K562 (cell line): Measurements from ENCODE around the gene NEDD4. TPM values are rescaled to one million over a fixed set of nuclear protein-coding genes. Genes with fewer than 3 reads are reported as not detected.
A peak's percentile ranks its signal among the peaks of the same experiment; 100 is the strongest.

ENCODE experiments used
- ATAC-seq: fragments of 200-7000 bp; cut with Tn5 transposase; 3 replicates; pipeline ENCODE4 v1.9.1; 2020; ENCODE audit warnings: moderate library complexity
- BruUV-seq: library from RNA; stranded (reverse); fragments of 400-500 nt; replicated peaks from 2 replicates; lab custom pipeline; 2021; lab: Mats Ljungman, UMichigan
- CTCF ChIA-PET: fragments of 300-600 bp; formaldehyde crosslinking; extraction: SDS; loops from one replicate; lab custom pipeline; 2021; ENCODE audit warnings: low intra/inter-chr PET ratio; lab: Yijun Ruan, JAX
- POLR2A ChIA-PET: fragments of 300-600, 350-650 bp; sonication (Branson Sonifier 250); formaldehyde crosslinking; extraction: SDS; loops from one replicate; lab custom pipeline; 2021; ENCODE audit warnings: antibody characterized with exemption, inconsistent platforms; lab: Yijun Ruan, JAX
- DNase-seq, 4 experiments: peaks; one replicate each; pipeline versions ENCODE4 v3.0.0 to v3.0.0-alpha.2; 2011 to 2018; ENCODE audit warnings: low spot score in 3 of 4, mixed read lengths in 3 of 4; ENCODE audit errors: extremely low read depth in 1 of 4
- FAIRE-seq: peaks from 2 replicates; lab custom pipeline; 2011; peaks lifted over from hg19 to GRCh38; lab: Jason Lieb, UNC
- H2AFZ ChIP-seq: 2 replicates; pipeline ENCODE4 v1.6.0; 2011; ENCODE audit warnings: low read depth, low read length, control low read depth, inconsistent platforms
- H3K27ac ChIP-seq: fragments of 200-600 bp; 3 replicates; pipeline ENCODE4 v1.8.0; 2011; ENCODE audit warnings: low read depth, mild to moderate bottlenecking, control low read depth, inconsistent platforms, low read length, moderate library complexity, mixed read lengths; ENCODE audit errors: extremely low read depth
- H3K27me3 ChIP-seq, 2 experiments: fragments of 300-600 bp in 1 of 2; 2 replicates in 1 of 2; 3 replicates in 1 of 2; pipeline versions ENCODE4 v1.6.0 to v1.8.0; 2011; ENCODE audit warnings: inconsistent platforms in 2 of 2, low read length in 2 of 2, mild to moderate bottlenecking in 1 of 2, mixed read lengths in 1 of 2, moderate library complexity in 1 of 2; ENCODE audit not compliant: control insufficient read depth in 2 of 2, insufficient read depth in 2 of 2
- H3K36me3 ChIP-seq: fragments of 300-600 bp; 3 replicates; pipeline ENCODE4 v1.8.0; 2011; ENCODE audit warnings: mild to moderate bottlenecking, low read length, inconsistent platforms; ENCODE audit not compliant: control insufficient read depth, insufficient read depth
- H3K4me1 ChIP-seq, 2 experiments: fragments of 200-600 bp in 1 of 2; replicated peaks in 1 of 2; 2 replicates in 1 of 2; 3 replicates in 1 of 2; pipeline versions ENCODE4 v1.5.1 to v1.8.0; 2011; ENCODE audit warnings: inconsistent platforms in 2 of 2, low read length in 2 of 2, mild to moderate bottlenecking in 1 of 2, mixed read lengths in 1 of 2, moderate library complexity in 1 of 2; ENCODE audit not compliant: control insufficient read depth in 2 of 2, insufficient read depth in 2 of 2
- H3K4me2 ChIP-seq: 2 replicates; pipeline ENCODE4 v1.6.1; 2011; ENCODE audit warnings: low read length, control low read depth, inconsistent platforms, mixed read lengths; ENCODE audit not compliant: insufficient read depth
- H3K4me3 ChIP-seq: fragments of 200-600 bp; sonication (generic), shearing (Covaris generic); 2 replicates; pipeline ENCODE4 v1.5.1; 2016; ENCODE audit warnings: control low read depth, inconsistent platforms
- H3K79me2 ChIP-seq: fragments of 200-600 bp; 3 replicates; pipeline ENCODE4 v1.8.0; 2011; ENCODE audit warnings: low read length, inconsistent platforms; ENCODE audit not compliant: control insufficient read depth, insufficient read depth
- H3K9ac ChIP-seq, 2 experiments: 2 replicates each; pipeline versions ENCODE4 v1.6.0 to v1.6.1; 2011; ENCODE audit warnings: low read depth in 2 of 2, low read length in 2 of 2, control low read depth in 1 of 2, inconsistent platforms in 1 of 2, mild to moderate bottlenecking in 1 of 2, mixed read lengths in 1 of 2; ENCODE audit not compliant: insufficient read depth in 1 of 2
- H3K9me1 ChIP-seq: one replicate; pipeline ENCODE4 v1.6.0; 2011; ENCODE audit warnings: inconsistent platforms, mild to moderate bottlenecking, low read length, moderate library complexity; ENCODE audit not compliant: control insufficient read depth, insufficient read depth
- H3K9me3 ChIP-seq: replicated peaks from 2 replicates; pipeline ENCODE4 v1.5.1; 2011; ENCODE audit warnings: low read depth, low read length, inconsistent platforms; ENCODE audit not compliant: control insufficient read depth, insufficient read depth
- H4K20me1 ChIP-seq: replicated peaks from 2 replicates; pipeline ENCODE4 v1.6.1; 2011; ENCODE audit warnings: low read length, inconsistent platforms, mixed read lengths; ENCODE audit not compliant: control insufficient read depth, insufficient read depth
- ADNP ChIP-seq: fragments of 200-800 bp; sonication (Bioruptor generic); IDR thresholded peaks from 2 replicates; pipeline ENCODE4 v1.6.1; 2016; ENCODE audit warnings: missing genetic modification characterization, missing compliant biosample characterization
- ARID1B ChIP-seq: fragments of 450-650 bp; IDR thresholded peaks from 2 replicates; pipeline ENCODE4 v1.6.1; 2016; ENCODE audit warnings: antibody characterized with exemption, mild to moderate bottlenecking, inconsistent platforms
- EP300 ChIP-seq: IDR thresholded peaks from 2 replicates; pipeline ENCODE4 v1.6.1; 2012; ENCODE audit warnings: low read length, improper control_type of control experiment
- MEIS2 ChIP-seq: fragments of 450-650 bp; IDR thresholded peaks from 2 replicates; pipeline ENCODE4 v1.6.1; 2014; ENCODE audit warnings: mild to moderate bottlenecking; ENCODE audit not compliant: partially characterized antibody
- MYNN ChIP-seq, 2 experiments: sonication (generic); formaldehyde crosslinking in 1 of 2; IDR thresholded peaks; 2 replicates each; pipeline versions ENCODE4 v1.5.0 to v1.6.1; 2016 to 2020; ENCODE audit warnings: antibody characterized with exemption in 1 of 2, missing genetic modification reagents in 1 of 2
- NFIC ChIP-seq: fragments of 450-650 bp; IDR thresholded peaks from 2 replicates; pipeline ENCODE4 v1.6.1; 2017; ENCODE audit warnings: mild to moderate bottlenecking, inconsistent platforms
- RBFOX2 ChIP-seq: fragments of 200-400 bp; formaldehyde crosslinking; IDR thresholded peaks from 2 replicates; pipeline ENCODE4 v1.6.1; 2017; ENCODE audit warnings: low read depth, mild to moderate bottlenecking, low read length, moderate library complexity
- RBM25 ChIP-seq: fragments of 200-400 bp; formaldehyde crosslinking; IDR thresholded peaks from 2 replicates; pipeline ENCODE4 v1.6.1; 2018; ENCODE audit warnings: low read length, low read depth, moderate library complexity; ENCODE audit not compliant: severe bottlenecking
- SMARCA4 ChIP-seq: fragments of 450-650 bp; IDR thresholded peaks from 2 replicates; pipeline ENCODE4 v1.6.1; 2016
- SRF ChIP-seq, 2 experiments: fragments of 250-450, 450-650 bp in 1 of 2; sonication (Bioruptor Pico) in 1 of 2; sonication (generic) in 1 of 2; formaldehyde crosslinking; IDR thresholded peaks; 2 replicates each; pipeline versions ENCODE4 v1.5.0 to v1.5.1; 2020 to 2022; ENCODE audit warnings: mild to moderate bottlenecking in 1 of 2, missing genetic modification reagents in 1 of 2
- ZKSCAN3 ChIP-seq: fragments of 250-450 bp; sonication (Bioruptor Pico); IDR thresholded peaks from 2 replicates; pipeline ENCODE4 v1.4.0; 2020
- WGBS: fragments of 100-300 bp; shearing (Covaris generic); methylation state at CpG from one replicate; pipeline ENCODE4 v1.1.6; 2016; ENCODE audit warnings: low coverage, mixed read lengths; ENCODE audit not compliant: insufficient coverage; ENCODE audit errors: missing lambda C conversion rate; 5-methylcytosine and 5-hydroxymethylcytosine counted together
- in situ Hi-C: fragments of 300-500 bp; cut with MboI; formaldehyde crosslinking; loops from 4 replicates; pipeline ENCODE4 v1.15.0; 2018; ENCODE audit warnings: inconsistent platforms, mixed read lengths
- intact Hi-C: fragments of 100-400 bp; cut with micrococcal nuclease; formaldehyde crosslinking; loops from 2 replicates; pipeline ENCODE4 v1.14.2; 2022
- polyA plus RNA-seq, 8 experiments: library from polyadenylated mRNA; depleted of rRNA in 4 of 8; stranded (reverse) in 5 of 8; unstranded in 3 of 8; fragments of >200 nt; fragmentation: Nextera tagmentation in 2 of 8; fragmentation: Illumina TruSeq in 1 of 8; extraction: Ambion mirVana in 2 of 8; extraction: Trizol in 1 of 8; gene quantifications; 2 replicates each; pipeline versions ENCODE4 v1.2.1 to v1.2.3, GENCODE V29; 2011 to 2014; ENCODE audit warnings: inconsistent platforms in 1 of 8, missing spikeins in 1 of 8
- total RNA-seq, 7 experiments: library from RNA; depleted of rRNA in 6 of 7; stranded (reverse); fragments of >200 nt in 6 of 7; fragmentation: Illumina TruSeq in 2 of 7; extraction: Trizol in 2 of 7; gene quantifications; 2 replicates each; pipeline versions ENCODE4 v1.2.1 to v1.2.3, GENCODE V29; 2011 to 2021; ENCODE audit warnings: low replicate concordance in 1 of 7
- TF ChIP-seq, protein P1 (sequence below): fragments of 450-650 bp; IDR thresholded peaks from 2 replicates; pipeline ENCODE4 v1.6.1; 2016
- TF ChIP-seq, protein P2 (sequence below), 2 experiments: IDR thresholded peaks in 1 of 2; conservative IDR thresholded peaks in 1 of 2; 2 replicates each; pipeline ENCODE4 v1.6.1; 2016; ENCODE audit warnings: low read depth in 2 of 2, mild to moderate bottlenecking in 1 of 2, missing compliant biosample characterization in 1 of 2, missing genetic modification characterization in 1 of 2, moderate library complexity in 1 of 2
- TF ChIP-seq, protein P3 (sequence below): sonication (generic); formaldehyde crosslinking; IDR thresholded peaks from 2 replicates; pipeline ENCODE4 v1.8.0; 2022; ENCODE audit warnings: missing genetic modification reagents, mild to moderate bottlenecking, moderate library complexity, borderline replicate concordance

Gene NEDD4
- total and polyA plus RNA-seq, 9 of the 15 experiments (the other 6 are each of a cell fraction or from before 2014, with no cell fraction given), result 7.2 to 23.7 (median 17.3) TPM

DNA sequence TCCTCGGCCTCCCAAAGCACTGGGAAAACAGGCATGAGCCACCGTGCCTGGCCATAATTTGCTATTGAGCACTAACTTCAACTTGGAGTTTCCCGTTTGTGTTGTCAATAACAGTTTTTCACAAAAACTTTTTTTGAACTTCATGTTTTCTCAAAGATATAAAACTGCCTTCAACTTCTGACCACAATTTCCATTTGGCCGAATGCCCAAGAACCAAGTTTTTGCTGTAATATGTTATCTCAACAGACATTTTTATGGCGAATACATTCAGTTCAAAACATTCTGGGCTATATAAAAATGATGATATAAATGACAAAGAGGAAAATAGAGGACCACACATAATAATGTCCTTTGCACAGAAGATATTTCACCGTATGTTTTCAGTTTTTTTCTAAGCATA, 56.4 kb downstream of the NEDD4 start:
- no peak overlapping the region for H3K4me3 ChIP-seq
- H3K27ac ChIP-seq, result peak overlapping the region; percentile 78; the same call in 2 of the 3 replicates
- ATAC-seq (no peak), FAIRE-seq (peak; percentile 88), DNase-seq (peak in 1 of 4 experiments; percentile 50)
- H4K20me1 ChIP-seq, result no peaks in the 10 kb centered on the region
- TF ChIP-seq SMARCA4, result peak; percentile 32; the same call in 1 of the 2 replicates
- no peak for TF ChIP-seq MYNN (IDR thresholded peaks at IDR 0.05)
- TF ChIP-seq MYNN (CRISPR knock-in tag; IDR thresholded peaks at IDR 0.05), result no peak
- TF ChIP-seq, protein P1, sequence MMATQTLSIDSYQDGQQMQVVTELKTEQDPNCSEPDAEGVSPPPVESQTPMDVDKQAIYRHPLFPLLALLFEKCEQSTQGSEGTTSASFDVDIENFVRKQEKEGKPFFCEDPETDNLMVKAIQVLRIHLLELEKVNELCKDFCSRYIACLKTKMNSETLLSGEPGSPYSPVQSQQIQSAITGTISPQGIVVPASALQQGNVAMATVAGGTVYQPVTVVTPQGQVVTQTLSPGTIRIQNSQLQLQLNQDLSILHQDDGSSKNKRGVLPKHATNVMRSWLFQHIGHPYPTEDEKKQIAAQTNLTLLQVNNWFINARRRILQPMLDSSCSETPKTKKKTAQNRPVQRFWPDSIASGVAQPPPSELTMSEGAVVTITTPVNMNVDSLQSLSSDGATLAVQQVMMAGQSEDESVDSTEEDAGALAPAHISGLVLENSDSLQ, result peak; percentile 28; the same call in 1 of the 2 replicates
- no peak for TF ChIP-seq RBFOX2
- TF ChIP-seq NFIC, result peak; percentile 74
- peak; percentile 11; the same call in 1 of the 2 replicates for TF ChIP-seq EP300
- TF ChIP-seq, protein P2, sequence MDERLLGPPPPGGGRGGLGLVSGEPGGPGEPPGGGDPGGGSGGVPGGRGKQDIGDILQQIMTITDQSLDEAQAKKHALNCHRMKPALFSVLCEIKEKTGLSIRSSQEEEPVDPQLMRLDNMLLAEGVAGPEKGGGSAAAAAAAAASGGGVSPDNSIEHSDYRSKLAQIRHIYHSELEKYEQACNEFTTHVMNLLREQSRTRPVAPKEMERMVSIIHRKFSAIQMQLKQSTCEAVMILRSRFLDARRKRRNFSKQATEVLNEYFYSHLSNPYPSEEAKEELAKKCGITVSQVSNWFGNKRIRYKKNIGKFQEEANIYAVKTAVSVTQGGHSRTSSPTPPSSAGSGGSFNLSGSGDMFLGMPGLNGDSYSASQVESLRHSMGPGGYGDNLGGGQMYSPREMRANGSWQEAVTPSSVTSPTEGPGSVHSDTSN (CRISPR knock-in tag; IDR thresholded peaks at IDR 0.05; ENCODE audit: low read depth), result no peak
- TF ChIP-seq, protein P2 (tag; conservative IDR thresholded peaks at IDR 0.05; ENCODE audit: low read depth), result peak; percentile 65
- no peak for TF ChIP-seq SRF (CRISPR knock-in tag; IDR thresholded peaks at IDR 0.05)
- 0 out of 2 replicates have a peak, but pooled peaks have one; percentile 12 for TF ChIP-seq ADNP (tag)
- 0 out of 2 replicates have a peak, but pooled peaks have one; percentile 17 for TF ChIP-seq ARID1B
- TF ChIP-seq MEIS2, result peak; percentile 53
- TF ChIP-seq, protein P3, sequence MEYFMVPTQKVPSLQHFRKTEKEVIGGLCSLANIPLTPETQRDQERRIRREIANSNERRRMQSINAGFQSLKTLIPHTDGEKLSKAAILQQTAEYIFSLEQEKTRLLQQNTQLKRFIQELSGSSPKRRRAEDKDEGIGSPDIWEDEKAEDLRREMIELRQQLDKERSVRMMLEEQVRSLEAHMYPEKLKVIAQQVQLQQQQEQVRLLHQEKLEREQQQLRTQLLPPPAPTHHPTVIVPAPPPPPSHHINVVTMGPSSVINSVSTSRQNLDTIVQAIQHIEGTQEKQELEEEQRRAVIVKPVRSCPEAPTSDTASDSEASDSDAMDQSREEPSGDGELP (CRISPR knock-in tag), result 0 out of 2 replicates have a peak, but pooled peaks have one; percentile 0
- TF ChIP-seq ZKSCAN3 (CRISPR knock-in tag), result no peak
- no peak for TF ChIP-seq RBM25
- in situ Hi-C loops (no loop called here), intact Hi-C loops (no loop called here)
- ChIA-PET CTCF (interaction anchor here (0.7 kb wide), 1 partner anchor 309 kb away, joined by 3 read pairs; no protein-coding TSS in a partner anchor), POLR2A (no interaction called here)
- peaks cover 0 to 8% of the 10 kb centered on the region in 2 experiments; a peak in 3 of 5 replicates for H3K4me1 ChIP-seq
- WGBS, result 7% methylated on average over 6 of the region's 6 CpGs
- H3K9me3 ChIP-seq, result no peaks in the 10 kb centered on the region
- H3K79me2 ChIP-seq, result no peaks in the 10 kb centered on the region
- H3K9me1 ChIP-seq, result no peaks in the 10 kb centered on the region
- H3K4me2 ChIP-seq, result peak overlapping the region; percentile 32; the same call in 1 of the 2 replicates
- no peak overlapping the region for H3K9ac ChIP-seq
- no TSS peak for BruUV-seq
- H3K27me3 ChIP-seq, result no peaks in the 10 kb centered on the region
- peak overlapping the region; percentile 67 for H2AFZ ChIP-seq
- H3K36me3 ChIP-seq, result no peaks in the 10 kb centered on the region
